RPMI7951 (cell line): Measurements from ENCODE around the gene ZDHHC3. TPM values are rescaled to one million over a fixed set of nuclear protein-coding genes. Genes with fewer than 3 reads are reported as not detected.

Experiments used
- DNase-seq: peaks from one replicate; pipeline ENCODE4 v3.0.0-alpha.2; 2012; ENCODE audit warnings: low read depth
- total RNA-seq: library from RNA; depleted of rRNA; stranded (reverse); fragments of >200 nt; shearing (Covaris generic); gene quantifications from 2 replicates; pipeline ENCODE4 v1.2.3, GENCODE V29; 2014

ZDHHC3 gene
- total RNA-seq, 1 experiment from 2014 or later, result 62.7 TPM

DNA sequence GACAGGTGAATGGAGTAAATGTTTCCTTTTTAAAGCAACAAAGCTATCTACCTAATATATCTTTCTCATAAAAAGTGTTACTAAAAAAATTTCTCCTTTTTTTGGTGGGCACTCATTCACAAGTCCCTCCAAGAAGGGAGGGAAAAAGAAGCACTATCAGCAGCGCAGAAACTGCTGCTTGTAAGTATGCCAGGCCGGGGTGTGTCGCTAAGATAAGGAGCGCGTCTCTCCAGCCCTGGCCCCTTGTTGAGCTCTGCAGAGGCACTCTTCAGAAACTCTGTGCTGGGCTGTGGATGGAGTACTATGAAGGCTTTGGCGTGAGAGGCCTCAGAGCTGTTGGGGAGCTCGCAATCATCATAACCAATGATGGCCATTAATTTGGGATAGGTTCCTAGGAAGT is 49.1 kb downstream of the ZDHHC3 start:
- no peak for DNase-seq

DNA sequence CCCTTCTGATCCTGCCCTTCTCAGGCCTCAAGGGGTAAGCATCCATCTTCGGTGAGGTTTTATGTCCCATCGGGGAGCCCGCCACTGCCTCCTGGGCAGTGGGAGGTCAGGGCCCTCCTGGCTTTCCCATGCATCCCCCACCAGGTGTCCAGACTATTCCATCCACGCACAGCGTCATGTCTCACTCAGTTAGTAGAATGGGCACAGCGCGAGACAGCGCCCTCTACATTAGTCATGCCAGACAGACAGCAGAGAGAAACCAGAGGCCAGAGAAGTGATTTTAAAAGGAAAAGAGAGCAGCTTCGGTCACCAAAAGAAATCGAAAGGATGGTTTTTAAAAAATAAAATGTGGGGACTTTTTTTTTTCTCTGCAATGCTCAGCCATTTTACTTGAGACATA is 49.8 kb downstream of the ZDHHC3 start:
- DNase-seq, result no peak

DNA sequence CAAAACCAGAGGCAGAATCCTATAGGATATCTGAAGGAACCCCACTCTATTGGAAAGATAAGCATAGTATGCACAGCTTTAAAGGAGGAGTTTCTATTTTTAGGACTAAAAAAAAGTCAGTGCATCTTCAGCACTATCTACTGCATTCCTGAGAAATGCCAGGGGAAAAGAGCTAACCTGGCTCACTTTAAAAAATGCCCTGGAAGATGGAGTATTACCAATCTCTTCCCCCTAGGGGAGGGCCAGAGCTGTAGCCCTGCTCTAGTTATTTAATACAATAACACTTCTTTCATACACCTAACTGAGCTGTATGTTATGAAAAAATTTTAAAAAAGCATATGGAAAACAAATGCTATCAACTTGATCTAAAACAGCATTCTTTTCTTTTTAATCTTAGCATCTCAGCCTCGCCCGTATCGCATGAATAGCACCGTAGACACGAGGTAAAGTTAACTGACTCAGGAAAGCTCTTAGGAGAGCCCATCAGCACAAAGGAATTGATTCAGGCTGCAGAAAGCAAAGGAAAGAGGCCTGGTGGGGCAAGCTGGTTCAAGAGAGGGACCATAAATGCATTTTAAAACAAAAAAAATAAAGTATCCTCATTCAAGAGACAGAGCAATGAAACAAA is 51.4 kb downstream of the ZDHHC3 start:
- no peak for DNase-seq

DNA sequence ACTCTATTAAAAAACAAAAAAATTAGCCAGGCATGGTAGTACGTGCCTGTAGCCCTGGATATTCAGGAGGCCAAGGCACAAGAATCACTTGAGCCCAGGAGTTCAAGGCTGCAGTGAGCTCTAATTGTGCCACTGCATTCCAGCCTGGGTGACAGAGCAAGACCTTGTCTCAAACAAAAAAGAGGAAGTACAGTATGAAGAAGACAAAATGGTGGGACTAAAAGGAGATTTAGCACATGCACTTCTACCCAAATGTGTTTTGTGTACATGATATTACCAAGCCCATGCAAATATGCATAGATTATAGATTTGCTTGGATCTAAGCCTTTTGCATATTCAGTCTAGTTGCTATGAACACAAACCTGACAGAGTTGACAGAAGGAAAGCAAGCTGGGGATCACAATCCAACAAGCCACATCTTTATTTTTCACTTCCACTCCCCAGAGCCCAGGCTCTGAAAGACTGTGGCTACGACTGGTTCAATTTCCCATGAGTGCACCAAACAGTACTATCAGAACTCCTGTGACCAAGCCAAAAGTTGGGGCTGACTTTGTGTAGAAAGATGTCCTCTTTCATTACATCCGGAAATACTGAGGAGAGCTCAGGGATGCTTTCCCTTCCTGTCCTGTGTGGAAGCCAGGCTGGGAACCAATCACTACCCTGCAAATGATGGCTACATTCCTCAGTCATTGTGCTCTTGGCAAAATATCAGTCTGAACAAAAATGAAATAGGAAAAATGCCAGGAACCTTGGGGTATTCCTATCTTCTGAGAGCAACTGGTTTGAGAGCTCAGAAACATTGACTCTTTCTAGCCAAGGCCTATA is 52.1 kb downstream of the ZDHHC3 start:
- DNase-seq, result no peak

DNA sequence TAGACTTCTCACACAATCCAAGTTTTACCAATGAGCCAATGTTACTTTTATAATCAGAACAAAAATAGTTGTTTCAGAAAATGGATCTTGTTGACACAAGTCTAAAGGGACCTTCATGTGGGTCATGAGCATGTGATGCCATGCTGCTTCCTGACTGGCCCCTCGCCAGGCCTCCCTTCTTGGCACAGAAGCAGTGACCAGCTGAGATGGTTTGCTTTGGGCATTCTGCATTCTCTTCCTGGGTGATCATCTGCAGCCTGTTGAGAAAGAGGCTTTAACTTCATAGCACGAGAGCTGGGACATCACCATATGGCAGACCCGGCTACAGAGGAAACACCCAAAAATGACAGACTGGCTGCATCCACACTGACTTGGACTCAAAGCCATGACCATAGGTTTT is 55.9 kb downstream of the ZDHHC3 start:
- DNase-seq, result no peak

DNA sequence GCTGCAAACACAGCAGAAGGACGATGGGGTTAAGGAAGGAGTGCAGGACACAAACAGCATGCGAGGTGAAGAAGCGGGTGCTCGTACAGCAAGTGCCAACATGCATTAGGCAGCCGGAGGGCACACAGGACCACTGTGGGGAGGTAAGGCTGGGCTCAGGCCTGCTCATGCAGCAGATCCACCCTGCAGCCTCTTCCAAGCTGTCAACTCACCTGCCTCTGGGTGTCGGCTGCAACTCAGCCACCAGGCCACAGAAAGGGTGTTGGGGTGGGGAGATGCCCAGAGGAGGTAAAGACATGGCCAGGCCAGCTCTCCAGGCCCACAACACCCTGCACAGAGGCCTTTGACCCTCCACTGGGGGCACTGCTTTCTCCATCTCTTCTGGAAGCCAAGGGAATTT is 57.4 kb downstream of the ZDHHC3 start:
- no peak for DNase-seq

DNA sequence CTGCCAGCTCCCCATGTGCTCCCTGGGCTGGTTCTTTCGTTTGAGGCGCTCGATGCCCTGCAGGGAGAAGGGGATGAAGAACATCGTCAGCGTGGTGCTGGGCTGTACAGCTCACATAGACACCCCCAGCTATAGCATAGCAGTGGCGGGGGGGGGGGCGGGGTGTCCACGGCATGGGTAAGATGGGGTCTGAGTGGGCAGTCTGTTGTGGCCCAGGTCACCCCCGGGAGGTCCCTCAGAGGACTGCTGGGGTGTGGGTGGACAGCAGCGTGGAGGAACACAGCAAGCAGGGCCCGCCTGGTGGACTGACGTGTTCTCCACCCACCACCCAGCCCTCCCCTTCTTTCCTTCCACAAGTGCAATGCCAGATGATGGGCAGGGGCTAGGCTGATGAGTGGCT is 57.9 kb downstream of the ZDHHC3 start:
- DNase-seq, result no peak

DNA sequence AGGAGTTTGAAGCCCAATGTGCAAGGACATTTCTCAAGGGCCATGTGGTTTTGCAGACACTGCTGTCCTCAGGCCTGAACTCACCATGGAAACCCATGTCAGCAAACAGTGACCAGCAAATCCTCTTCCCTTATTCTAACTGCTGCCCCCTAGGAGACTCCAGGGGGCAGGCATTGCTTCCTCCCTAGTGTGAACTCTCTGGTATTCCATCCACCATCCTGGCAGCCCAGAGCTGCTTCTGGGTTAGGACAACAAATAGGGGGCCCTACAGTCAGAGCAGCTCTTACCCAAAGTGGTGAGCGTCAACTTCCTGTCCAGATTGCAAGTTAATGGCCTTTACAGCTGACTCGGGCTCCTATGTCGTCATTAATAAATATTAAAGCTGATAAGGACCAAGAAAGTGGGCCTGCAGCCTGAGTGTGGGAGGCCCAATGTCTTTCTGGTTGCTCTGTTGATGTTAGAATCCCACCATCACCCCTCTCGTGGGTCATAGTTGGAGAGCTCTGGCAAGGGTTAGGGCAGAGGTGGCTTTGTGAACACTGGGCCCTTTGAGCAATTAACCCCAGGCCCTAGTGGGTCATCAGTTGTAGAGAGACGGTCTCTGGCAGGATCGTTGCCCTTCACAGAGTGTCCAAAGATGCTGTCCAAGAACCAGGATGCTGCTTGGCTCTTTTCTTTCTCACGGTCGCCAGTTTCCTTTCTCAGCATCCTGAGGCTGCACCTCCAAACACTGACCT is 60.1 kb downstream of the ZDHHC3 start:
- DNase-seq, result peak; percentile 33

DNA sequence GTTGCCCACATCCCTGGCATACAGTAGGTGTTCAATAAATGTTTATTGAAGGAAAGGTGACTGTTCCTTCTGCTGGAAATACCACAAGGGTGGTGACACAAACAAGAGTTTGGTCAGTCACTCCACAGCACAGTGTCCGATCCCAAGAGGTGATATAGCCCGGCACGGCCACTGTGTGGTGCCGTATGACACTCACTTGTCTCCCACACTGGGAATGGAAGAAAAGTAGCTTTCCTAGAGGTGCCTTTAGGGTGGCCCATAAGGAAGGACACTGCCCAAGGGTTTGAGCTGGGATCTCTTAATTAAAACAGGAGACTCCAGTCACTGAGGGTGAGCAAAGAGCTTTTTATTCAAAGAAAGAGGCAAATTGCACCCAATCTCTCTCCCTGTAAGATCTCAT is 61.0 kb downstream of the ZDHHC3 start:
- DNase-seq, result no peak

DNA sequence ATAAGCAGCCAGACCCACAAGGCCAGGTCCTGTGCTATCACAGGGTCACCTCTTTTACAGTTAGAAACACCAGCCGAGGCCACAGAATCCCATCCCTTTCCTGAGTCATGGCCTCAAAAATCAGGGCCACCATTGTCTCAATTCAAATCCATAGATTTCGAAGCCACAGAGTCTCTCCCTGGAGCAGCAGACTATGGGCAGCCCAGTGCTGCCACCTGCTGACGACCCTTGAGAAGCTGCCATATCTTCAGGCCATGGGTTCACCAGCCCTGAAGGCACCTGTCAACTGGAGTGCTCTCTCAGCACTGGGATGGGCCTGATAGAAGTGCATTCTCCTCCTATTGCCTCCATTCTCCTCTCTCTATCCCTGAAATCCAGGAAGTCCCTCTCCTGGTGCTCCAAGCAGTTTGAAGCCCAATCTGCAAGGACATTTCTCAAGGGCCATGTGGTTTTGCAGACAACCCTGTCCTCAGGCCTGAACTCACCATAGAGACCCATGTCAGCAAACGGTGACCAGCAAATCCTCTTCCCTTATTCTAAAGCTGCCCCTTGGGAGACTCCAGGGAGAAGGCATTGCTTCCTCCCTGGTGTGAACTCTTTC is 62.0 kb downstream of the ZDHHC3 start:
- peak; percentile 71 for DNase-seq

DNA sequence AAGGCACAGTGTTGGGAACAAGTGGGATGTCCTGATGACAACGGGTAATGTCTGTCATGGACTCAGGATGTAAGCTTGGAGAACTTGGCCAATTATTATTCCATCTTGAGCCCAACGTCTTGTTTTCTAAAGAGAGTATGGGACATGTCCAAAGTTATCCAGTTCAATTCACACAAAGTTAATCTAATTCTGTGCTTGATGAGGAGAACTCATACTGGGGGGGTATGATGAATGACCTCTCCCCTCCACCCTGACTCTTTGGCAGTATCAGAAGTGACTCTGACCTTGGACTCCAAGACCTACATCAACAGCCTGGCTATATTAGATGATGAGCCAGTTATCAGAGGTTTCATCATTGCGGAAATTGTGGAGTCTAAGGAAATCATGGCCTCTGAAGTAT is 65.3 kb downstream of the ZDHHC3 start:
- DNase-seq, result no peak

DNA sequence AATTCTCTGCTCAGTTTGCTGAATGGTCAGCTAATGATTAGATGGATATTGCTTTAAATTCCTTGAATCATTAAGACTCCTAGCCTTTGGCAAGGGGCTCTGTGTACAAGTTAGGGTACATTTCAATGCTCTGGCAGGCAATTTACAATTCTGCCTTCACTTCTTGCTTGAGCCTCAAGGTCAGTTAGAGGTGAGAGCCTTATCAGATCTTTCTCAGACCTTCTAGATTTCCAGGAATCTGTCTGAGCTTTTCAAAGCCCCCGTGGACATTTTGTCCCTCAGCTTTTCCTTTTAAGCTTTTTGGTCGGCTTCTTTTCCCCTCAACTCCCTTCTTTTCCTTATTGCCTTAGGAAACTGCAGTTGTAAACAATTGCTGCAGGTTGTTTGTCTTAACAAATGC is 66.9 kb downstream of the ZDHHC3 start:
- no peak for DNase-seq

DNA sequence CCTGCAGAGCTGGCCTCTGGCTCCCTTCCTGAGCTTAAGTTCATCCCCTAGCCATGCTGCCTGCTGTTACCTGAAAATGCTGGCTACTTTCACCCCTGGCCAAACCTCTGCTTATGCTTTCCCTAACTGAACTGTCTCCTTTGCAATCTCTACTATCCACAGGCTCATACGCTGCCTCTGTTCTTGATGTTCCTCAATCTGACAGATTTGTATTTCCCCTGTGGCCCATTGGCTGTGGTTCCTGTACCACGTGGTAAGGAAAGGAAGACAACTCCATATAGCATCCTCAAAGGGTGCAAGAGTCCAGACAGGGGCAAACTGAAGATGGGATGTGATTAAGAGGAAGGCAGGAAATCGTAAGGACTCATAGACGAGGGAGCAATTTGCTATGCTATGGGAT is 68.4 kb downstream of the ZDHHC3 start:
- DNase-seq, result no peak

DNA sequence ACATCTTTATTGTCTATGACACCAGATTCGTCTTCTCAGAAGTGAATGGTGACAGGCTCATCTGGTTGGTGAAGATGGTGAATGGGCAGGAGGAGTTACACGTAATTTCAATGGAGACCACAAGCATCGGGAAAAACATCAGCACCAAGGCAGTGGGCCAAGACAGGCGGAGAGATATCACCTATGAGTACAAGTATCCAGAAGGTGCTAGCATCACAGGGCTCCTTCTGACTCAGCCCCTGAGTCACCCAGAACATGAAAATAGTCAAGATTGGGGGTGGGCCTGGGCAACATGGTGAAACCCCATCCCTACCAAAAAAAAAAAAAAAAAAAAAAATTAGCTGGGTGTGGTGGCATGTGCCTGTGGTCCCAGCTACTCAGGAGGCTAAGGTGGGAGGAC is 69.0 kb downstream of the ZDHHC3 start:
- DNase-seq, result no peak

DNA sequence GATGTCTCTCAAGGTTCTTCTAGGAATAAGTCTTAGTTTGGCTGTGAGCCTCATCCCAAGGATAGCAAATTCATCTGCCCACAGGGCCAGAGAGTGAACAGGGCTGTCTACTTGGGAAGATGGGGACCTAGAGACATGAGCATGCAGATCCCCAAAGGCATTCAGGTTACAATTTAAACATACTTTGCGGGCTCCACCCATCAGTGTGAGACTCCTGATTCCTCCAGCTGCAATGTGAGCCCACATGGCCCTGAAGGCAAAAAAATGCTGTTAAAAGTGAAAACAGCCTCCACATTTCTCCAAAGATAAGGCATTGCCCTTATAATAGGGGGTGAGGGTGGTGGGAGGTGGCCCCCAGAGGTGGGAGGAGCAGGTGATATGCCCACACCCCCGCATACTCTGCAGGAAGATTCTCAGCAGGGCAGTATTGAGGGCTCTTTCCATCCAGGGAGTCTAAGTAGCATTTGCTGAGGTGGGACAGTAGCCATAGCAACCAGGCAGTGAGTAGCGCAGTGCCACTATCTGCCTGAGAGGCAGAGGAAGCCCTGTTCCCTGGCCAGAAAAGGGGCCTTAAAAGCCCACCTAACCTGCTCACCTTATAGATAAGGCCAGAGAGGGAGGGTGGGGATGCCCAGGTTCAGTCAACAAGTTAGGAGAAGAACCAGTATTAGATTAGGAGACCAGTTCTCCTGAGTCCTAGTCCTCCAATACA is 70.4 kb downstream of the ZDHHC3 start:
- DNase-seq, result no peak

DNA sequence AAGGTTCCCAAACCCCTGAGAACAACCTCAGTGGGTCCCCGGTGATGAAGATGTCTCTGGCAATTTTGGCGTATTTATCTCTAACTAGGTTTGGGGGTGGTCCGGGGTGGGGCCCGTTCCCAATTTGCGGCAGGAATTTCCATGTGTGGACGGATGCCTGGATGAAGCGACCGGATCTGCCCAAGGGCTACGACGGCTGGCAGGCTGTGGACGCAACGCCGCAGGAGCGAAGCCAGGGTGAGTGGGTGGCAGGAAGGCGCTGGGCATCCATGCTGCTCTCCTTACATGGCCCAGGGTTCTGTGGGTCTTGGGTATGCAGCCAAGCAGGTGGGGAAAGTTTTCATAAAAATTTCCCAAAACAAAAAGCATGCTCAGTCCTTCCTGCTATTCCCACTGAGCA is 72.2 kb downstream of the ZDHHC3 start:
- no peak for DNase-seq

DNA sequence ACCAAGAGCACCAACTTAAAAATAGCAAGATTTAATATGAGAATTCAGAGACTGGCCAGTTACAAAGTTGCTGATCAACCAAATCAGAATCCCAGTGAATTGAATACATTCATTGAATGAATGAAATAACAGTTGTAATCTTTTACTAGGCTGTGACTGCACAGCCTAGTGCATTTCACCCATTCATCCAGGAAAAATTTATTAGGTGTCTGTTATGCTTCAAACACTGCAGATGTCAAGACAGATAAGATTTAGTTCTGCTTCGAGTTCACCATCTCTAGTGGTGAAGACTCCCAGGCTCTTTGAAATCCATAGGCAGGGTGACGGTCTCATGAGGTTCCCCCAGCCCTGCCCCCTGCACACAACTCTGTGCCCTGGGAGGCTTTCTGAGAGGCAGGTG is 72.7 kb downstream of the ZDHHC3 start:
- no peak for DNase-seq

DNA sequence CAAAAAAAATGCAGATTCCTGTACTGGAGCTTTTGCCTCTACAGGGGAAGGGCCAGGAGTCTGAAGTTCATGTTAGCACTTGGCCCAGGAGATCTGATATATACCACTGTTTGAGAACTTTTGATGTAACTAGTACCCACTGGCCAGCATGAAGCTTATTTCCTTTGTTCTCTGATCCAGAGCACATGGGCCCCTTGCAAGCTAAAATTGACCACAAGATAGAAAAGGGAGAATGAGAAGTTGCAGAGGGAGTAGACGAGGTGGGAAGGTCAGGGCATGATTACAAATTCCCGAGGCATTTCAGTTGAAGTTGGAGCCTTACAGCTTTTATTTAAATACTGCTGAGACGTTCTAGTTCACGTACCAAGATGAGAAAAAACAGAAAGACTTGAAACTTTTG is 73.3 kb downstream of the ZDHHC3 start:
- no peak for DNase-seq

DNA sequence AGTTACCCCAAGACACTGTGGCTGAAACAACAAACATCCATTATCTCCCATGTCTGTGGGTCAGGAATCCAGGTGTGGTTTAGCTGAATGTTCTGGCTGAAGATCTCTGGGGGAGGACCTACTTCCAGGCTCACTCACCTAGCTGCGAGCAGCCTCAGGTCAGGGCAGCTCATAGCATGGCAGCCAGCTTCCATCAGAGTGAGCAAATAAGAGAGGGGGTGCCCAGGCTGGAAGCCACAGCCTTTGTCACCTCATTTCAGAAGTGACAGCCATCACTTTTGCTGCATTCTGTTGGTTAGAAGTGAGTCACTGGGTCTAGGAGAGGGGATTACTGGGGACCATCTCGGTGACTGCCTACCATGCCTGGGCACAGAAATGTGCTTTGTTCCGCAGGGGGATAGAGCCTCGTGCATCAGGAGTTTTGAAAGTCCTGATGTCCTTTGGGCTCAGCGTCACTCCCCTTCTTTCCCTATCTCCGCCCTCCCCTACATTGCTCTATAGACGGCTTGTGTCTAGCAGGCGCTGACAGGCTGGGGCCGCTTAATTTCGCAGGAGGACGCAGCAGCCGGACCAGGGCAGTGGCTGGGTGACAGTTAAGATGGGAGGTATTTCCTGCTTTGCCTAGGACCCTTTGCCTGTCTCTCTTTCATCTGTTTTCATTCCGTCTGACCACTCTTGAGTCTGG is 76.1 kb downstream of the ZDHHC3 start:
- no peak for DNase-seq

DNA sequence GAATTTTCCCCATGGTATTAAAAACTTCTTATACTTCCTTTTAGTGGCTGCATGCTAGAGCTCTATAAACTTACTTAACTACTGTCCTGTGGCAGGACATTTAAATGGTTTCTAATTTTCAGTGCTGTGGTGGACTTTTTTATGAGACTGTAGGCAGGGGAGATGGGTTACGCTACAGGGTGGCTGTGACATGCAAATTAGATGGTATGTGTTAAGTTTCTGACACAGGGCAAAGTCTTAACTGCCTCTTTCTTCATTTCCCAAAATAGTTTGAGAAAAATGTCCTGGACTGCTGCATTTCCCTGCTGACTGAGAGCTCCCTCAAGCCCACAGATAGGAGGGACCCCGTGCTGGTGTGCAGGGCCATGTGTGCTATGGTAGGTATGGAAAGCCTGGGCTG is 79.5 kb downstream of the ZDHHC3 start:
- DNase-seq, result no peak

DNA sequence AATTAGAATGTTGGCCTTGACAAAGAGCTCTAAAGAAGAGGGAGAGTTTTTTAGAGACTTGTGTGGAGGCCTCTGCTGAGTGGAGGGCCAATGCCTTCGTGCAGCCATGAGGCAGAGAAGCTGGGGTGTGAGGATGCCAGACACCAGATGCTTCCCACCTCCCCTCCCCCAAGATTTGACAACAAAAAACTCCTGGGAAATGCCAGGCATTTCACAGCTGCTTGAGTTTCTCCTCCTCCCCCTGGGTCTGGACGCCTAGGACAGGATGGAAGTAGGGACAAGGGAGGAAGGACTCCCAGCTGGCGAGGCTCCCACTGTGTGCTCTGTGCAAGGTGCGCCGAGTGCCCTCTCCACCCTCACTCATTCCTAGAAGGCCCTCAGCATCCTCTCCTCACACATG is 81.5 kb downstream of the ZDHHC3 start:
- peak; percentile 33 for DNase-seq
